DND-41 (cell line): ENCODE data around the gene TRNAU1AP.

Experiments
- ATAC-seq: fragments of 200-7000 bp; cut with Tn5 transposase; 3 replicates; pipeline ENCODE4 v1.9.1; 2021; ENCODE audit warnings: low read depth; ENCODE audit not compliant: insufficient read depth
- DNase-seq: peaks from one replicate; pipeline ENCODE4 v3.0.0-alpha.2; 2020
- H2AFZ ChIP-seq: 2 replicates; pipeline ENCODE4 v1.6.0; 2012; ENCODE audit warnings: low read depth, low read length
- H3K27ac ChIP-seq: 2 replicates; pipeline ENCODE4 v1.5.1; 2012; ENCODE audit warnings: low read length, inconsistent platforms
- H3K27me3 ChIP-seq: fragments of 200-600 bp; sonication (generic); 2 replicates; pipeline ENCODE4 v1.6.0; 2012; ENCODE audit warnings: low read length, mild to moderate bottlenecking, inconsistent platforms; ENCODE audit not compliant: insufficient read depth, poor library complexity
- H3K36me3 ChIP-seq: 2 replicates; pipeline ENCODE4 v1.5.1; 2012; ENCODE audit warnings: low read length, inconsistent platforms; ENCODE audit not compliant: insufficient read depth
- H3K4me1 ChIP-seq: 2 replicates; pipeline ENCODE4 v1.5.1; 2012; ENCODE audit warnings: mild to moderate bottlenecking, low read length; ENCODE audit not compliant: insufficient read depth
- H3K4me2 ChIP-seq: 2 replicates; pipeline ENCODE4 v1.6.0; 2012; ENCODE audit warnings: mild to moderate bottlenecking, moderate library complexity, low read length, inconsistent platforms; ENCODE audit not compliant: insufficient read depth
- H3K4me3 ChIP-seq, 2 experiments: fragments of 200-600 bp in 1 of 2; shearing (Covaris generic) in 1 of 2; 2 replicates each; pipeline ENCODE4 v1.5.1; 2012 to 2016; ENCODE audit warnings: inconsistent platforms in 2 of 2, low read length in 2 of 2, mild to moderate bottlenecking in 2 of 2, low read depth in 1 of 2, moderate library complexity in 1 of 2
- H3K79me2 ChIP-seq: 2 replicates; pipeline ENCODE4 v1.6.0; 2012; ENCODE audit warnings: low read length, inconsistent platforms; ENCODE audit not compliant: insufficient read depth
- H3K9ac ChIP-seq: 2 replicates; pipeline ENCODE4 v1.6.0; 2012; ENCODE audit warnings: low read depth, mild to moderate bottlenecking, inconsistent platforms, low read length, moderate library complexity
- H3K9me3 ChIP-seq: 2 replicates; pipeline ENCODE4 v1.5.1; 2012; ENCODE audit warnings: low read length, moderate library complexity, mild to moderate bottlenecking, inconsistent platforms; ENCODE audit not compliant: insufficient read depth, severe bottlenecking
- H4K20me1 ChIP-seq: 2 replicates; pipeline ENCODE4 v1.6.0; 2012; ENCODE audit warnings: low read length; ENCODE audit not compliant: insufficient read depth
- EZH2 ChIP-seq: IDR thresholded peaks from 3 replicates; pipeline ENCODE4 v1.6.1; 2012; ENCODE audit warnings: borderline replicate concordance, low read depth, mild to moderate bottlenecking, moderate library complexity, low read length, inconsistent platforms; ENCODE audit not compliant: severe bottlenecking
- TF ChIP-seq, protein P1 (sequence below): IDR thresholded peaks from 2 replicates; pipeline ENCODE4 v1.5.1; 2012; ENCODE audit warnings: borderline replicate concordance, low read length, moderate library complexity, mild to moderate bottlenecking; ENCODE audit not compliant: poor library complexity, severe bottlenecking; ENCODE audit errors: extremely low read depth

Gene TRNAU1AP

GRCh38 chr1:28552758-28553663, at the start of gene TRNAU1AP:
TRNAU1AP (plus strand) TSS chr1:28553085; CDS start chr1:28553111, 26 bp downstream.
- H3K36me3 ChIP-seq, result peaks cover 15% of the 10 kb centered on the region
- peak within 1 kb of the TSS; percentile 72 to 97 for H3K4me3 ChIP-seq
- peak; percentile 88 for ATAC-seq
- no peaks in the 10 kb centered on the region for H4K20me1 ChIP-seq
- peak within 1 kb of the TSS; percentile 83 for H3K9ac ChIP-seq
- H3K79me2 ChIP-seq, result peaks cover 20% of the 10 kb centered on the region
- H2AFZ ChIP-seq, result peak within 1 kb of the TSS; percentile 99
- H3K9me3 ChIP-seq, result no peaks in the 10 kb centered on the region
- H3K4me2 ChIP-seq, result peak within 1 kb of the TSS; percentile 91
- TF ChIP-seq, protein P1, sequence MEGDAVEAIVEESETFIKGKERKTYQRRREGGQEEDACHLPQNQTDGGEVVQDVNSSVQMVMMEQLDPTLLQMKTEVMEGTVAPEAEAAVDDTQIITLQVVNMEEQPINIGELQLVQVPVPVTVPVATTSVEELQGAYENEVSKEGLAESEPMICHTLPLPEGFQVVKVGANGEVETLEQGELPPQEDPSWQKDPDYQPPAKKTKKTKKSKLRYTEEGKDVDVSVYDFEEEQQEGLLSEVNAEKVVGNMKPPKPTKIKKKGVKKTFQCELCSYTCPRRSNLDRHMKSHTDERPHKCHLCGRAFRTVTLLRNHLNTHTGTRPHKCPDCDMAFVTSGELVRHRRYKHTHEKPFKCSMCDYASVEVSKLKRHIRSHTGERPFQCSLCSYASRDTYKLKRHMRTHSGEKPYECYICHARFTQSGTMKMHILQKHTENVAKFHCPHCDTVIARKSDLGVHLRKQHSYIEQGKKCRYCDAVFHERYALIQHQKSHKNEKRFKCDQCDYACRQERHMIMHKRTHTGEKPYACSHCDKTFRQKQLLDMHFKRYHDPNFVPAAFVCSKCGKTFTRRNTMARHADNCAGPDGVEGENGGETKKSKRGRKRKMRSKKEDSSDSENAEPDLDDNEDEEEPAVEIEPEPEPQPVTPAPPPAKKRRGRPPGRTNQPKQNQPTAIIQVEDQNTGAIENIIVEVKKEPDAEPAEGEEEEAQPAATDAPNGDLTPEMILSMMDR, result no peak
- TF ChIP-seq EZH2, result no peak
- H3K4me1 ChIP-seq, result peaks cover 23% of the 10 kb centered on the region
- H3K27ac ChIP-seq, result peak within 1 kb of the TSS; percentile 79
- peak; percentile 97 for DNase-seq
- H3K27me3 ChIP-seq, result no peaks in the 10 kb centered on the region

DNA sequence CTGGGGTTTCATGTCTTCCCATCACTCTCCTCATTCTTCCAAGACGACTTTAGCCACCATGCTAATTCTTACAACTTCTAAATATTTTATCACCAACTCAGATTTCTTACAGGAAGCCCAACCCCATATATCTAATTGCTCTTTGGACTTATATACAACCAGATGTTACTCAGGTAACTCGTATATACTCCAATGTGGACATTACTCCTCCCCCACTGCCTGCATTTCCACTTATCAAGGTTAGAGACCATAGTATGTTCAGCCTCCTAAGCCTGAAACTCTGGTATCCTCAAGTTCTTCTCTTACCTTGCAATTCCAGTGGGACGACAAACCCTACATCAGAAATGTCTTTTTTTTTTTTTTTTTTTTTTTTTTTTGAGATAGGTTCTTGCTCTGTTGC, 49.8 kb upstream of the TRNAU1AP start:
- no peak overlapping the region for H3K4me3 ChIP-seq
- H4K20me1 ChIP-seq, result peaks cover 13% of the 10 kb centered on the region
- no peak for TF ChIP-seq EZH2
- TF ChIP-seq, protein P1, result no peak
- H3K36me3 ChIP-seq, result peaks cover 21% of the 10 kb centered on the region
- no peak overlapping the region for H3K4me2 ChIP-seq
- ATAC-seq, result no peak
- H3K9me3 ChIP-seq, result no peaks in the 10 kb centered on the region
- DNase-seq, result no peak
- no peak overlapping the region for H3K9ac ChIP-seq
- peaks cover 17% of the 10 kb centered on the region for H3K4me1 ChIP-seq
- no peak overlapping the region for H2AFZ ChIP-seq
- H3K27me3 ChIP-seq, result no peaks in the 10 kb centered on the region
- peaks cover 31% of the 10 kb centered on the region for H3K79me2 ChIP-seq
- no peak overlapping the region for H3K27ac ChIP-seq

GRCh38 chr1:28505406-28506187, 47.3 kb upstream of the TRNAU1AP start, which contains the start of gene RCC1:
RCC1 (plus strand) TSS chr1:28506043; CDS start chr1:28529867, 23,824 bp downstream.
- H3K9me3 ChIP-seq, result no peaks in the 10 kb centered on the region
- ATAC-seq, result peak; percentile 83
- TF ChIP-seq, protein P1, result no peak
- no peak for TF ChIP-seq EZH2
- DNase-seq, result peak; percentile 98
- H3K4me1 ChIP-seq, result peaks cover 41% of the 10 kb centered on the region
- H3K27ac ChIP-seq, result peak within 1 kb of the TSS; percentile 95
- H4K20me1 ChIP-seq, result peaks cover 36% of the 10 kb centered on the region
- H3K4me2 ChIP-seq, result peak within 1 kb of the TSS; percentile 62
- H2AFZ ChIP-seq, result peak within 1 kb of the TSS; percentile 96
- H3K27me3 ChIP-seq, result no peaks in the 10 kb centered on the region
- H3K4me3 ChIP-seq, result peak within 1 kb of the TSS; percentile 79 to 94
- H3K79me2 ChIP-seq, result peaks cover 56% of the 10 kb centered on the region
- H3K9ac ChIP-seq, result peak within 1 kb of the TSS; percentile 82
- peaks cover 44% of the 10 kb centered on the region for H3K36me3 ChIP-seq
